ENCODE results near the gene IL1RAPL1. TPM values are rescaled to one million over a fixed set of nuclear protein-coding genes. Genes with fewer than 3 reads are reported as not detected.

Gene IL1RAPL1
- total RNA-seq, 1 donor from 2014 or later = 3.6 TPM

GRCh38 chrX:28668303-28668702 lies 81.1 kb downstream of the IL1RAPL1 start:
- Mint-ChIP-seq H3K36me3 (ENCODE audit: insufficient read depth) (no peaks in the 10 kb centered on the region), H3K27ac (no peak overlapping the region), H3K9me3 (ENCODE audit: low read depth) (no peaks in the 10 kb centered on the region), H3K27me3 (no peaks in the 10 kb centered on the region), H3K4me3 (ENCODE audit: low read depth) (no peak overlapping the region), H3K4me1 (ENCODE audit: low read depth) (peaks cover 2% of the 10 kb centered on the region)
- TF ChIP-seq CTCF (IDR thresholded peaks at IDR 0.05; ENCODE audit: unreplicated experiment) = no peak
- DNase-seq (ENCODE audit: low spot score, unreplicated experiment) = no peak

- H3K9me3 Mint-ChIP-seq (ENCODE audit: low read depth) = no peaks in the 10 kb centered on the region
- H3K36me3 Mint-ChIP-seq (ENCODE audit: insufficient read depth) = no peaks in the 10 kb centered on the region
- H3K27me3 Mint-ChIP-seq = no peaks in the 10 kb centered on the region
- peaks cover 2% of the 10 kb centered on the region for H3K4me1 Mint-ChIP-seq (ENCODE audit: low read depth)
- no peak for DNase-seq (ENCODE audit: low spot score, unreplicated experiment)
- H3K4me3 Mint-ChIP-seq (ENCODE audit: low read depth) = no peak overlapping the region
- H3K27ac Mint-ChIP-seq = no peak overlapping the region
- TF ChIP-seq CTCF (IDR thresholded peaks at IDR 0.05; ENCODE audit: unreplicated experiment) = no peak
Measured at GRCh38 chrX:28668957-28669356, 81.7 kb downstream of the IL1RAPL1 start.

GRCh38 chrX:28670074-28670473 lies 82.8 kb downstream of the IL1RAPL1 start:
- Mint-ChIP-seq H3K4me1 (ENCODE audit: low read depth) (no peaks in the 10 kb centered on the region), H3K27ac (no peak overlapping the region), H3K36me3 (ENCODE audit: insufficient read depth) (no peaks in the 10 kb centered on the region), H3K4me3 (ENCODE audit: low read depth) (no peak overlapping the region), H3K27me3 (no peaks in the 10 kb centered on the region), H3K9me3 (ENCODE audit: low read depth) (no peaks in the 10 kb centered on the region)
- TF ChIP-seq CTCF (IDR thresholded peaks at IDR 0.05; ENCODE audit: unreplicated experiment) = no peak
- DNase-seq (ENCODE audit: low spot score, unreplicated experiment) = no peak

- H3K9me3 Mint-ChIP-seq (ENCODE audit: low read depth) = peaks cover 1% of the 10 kb centered on the region
- no peak for TF ChIP-seq CTCF (IDR thresholded peaks at IDR 0.05; ENCODE audit: unreplicated experiment)
- no peak overlapping the region for H3K27ac Mint-ChIP-seq
- H3K27me3 Mint-ChIP-seq = no peaks in the 10 kb centered on the region
- no peak overlapping the region for H3K4me3 Mint-ChIP-seq (ENCODE audit: low read depth)
- H3K4me1 Mint-ChIP-seq (ENCODE audit: low read depth) = no peaks in the 10 kb centered on the region
- no peak for DNase-seq (ENCODE audit: low spot score, unreplicated experiment)
- no peaks in the 10 kb centered on the region for H3K36me3 Mint-ChIP-seq (ENCODE audit: insufficient read depth)
Measured at GRCh38 chrX:28675173-28675572, 87.9 kb downstream of the IL1RAPL1 start.

- H3K4me3 Mint-ChIP-seq (ENCODE audit: low read depth) = no peak overlapping the region
- no peak for TF ChIP-seq CTCF (IDR thresholded peaks at IDR 0.05; ENCODE audit: unreplicated experiment)
- peaks cover 2% of the 10 kb centered on the region for H3K4me1 Mint-ChIP-seq (ENCODE audit: low read depth)
- no peaks in the 10 kb centered on the region for H3K27me3 Mint-ChIP-seq
- H3K27ac Mint-ChIP-seq = no peak overlapping the region
- no peaks in the 10 kb centered on the region for H3K36me3 Mint-ChIP-seq (ENCODE audit: insufficient read depth)
- DNase-seq (ENCODE audit: low spot score, unreplicated experiment) = no peak
- H3K9me3 Mint-ChIP-seq (ENCODE audit: low read depth) = no peaks in the 10 kb centered on the region
Measured at GRCh38 chrX:28693101-28693500, 105.9 kb downstream of the IL1RAPL1 start.
